IMR-90 (cell line): ENCODE data around the gene SCCPDH. TPM values are rescaled to one million over a fixed set of nuclear protein-coding genes. Genes with fewer than 3 reads are reported as not detected.
A peak's percentile ranks its signal among the peaks of the same experiment; 100 is the strongest.

Experiments
- ATAC-seq: fragments of 200-7000 bp; cut with Tn5 transposase; 2 replicates; pipeline ENCODE4 v1.9.1; 2020; ENCODE audit warnings: low read depth, mild to moderate bottlenecking, moderate library complexity
- BruUV-seq: library from RNA; stranded (reverse); fragments of 400-500 nt; replicated peaks from 2 replicates; lab custom pipeline; 2021; lab: Mats Ljungman, UMichigan
- CTCF ChIA-PET: fragments of 300-600 bp; formaldehyde crosslinking; extraction: SDS; loops from one replicate; lab custom pipeline; 2021; ENCODE audit warnings: antibody characterized with exemption; lab: Yijun Ruan, JAX
- POLR2A ChIA-PET: fragments of 300-600 bp; sonication (Branson Sonifier 250); formaldehyde crosslinking; loops from one replicate; lab custom pipeline; 2022; ENCODE audit warnings: antibody characterized with exemption; ENCODE audit not compliant: unreplicated experiment; lab: Charles Lee
- DNase-seq: peaks from one replicate; pipeline ENCODE4 v3.0.0; 2013
- H2AFZ ChIP-seq: replicated peaks from 2 replicates; pipeline ENCODE3; 2013; ENCODE audit warnings: low read length, mild to moderate bottlenecking; ENCODE audit not compliant: poor library complexity
- H2AK5ac ChIP-seq: 2 replicates; pipeline ENCODE4 v1.6.1; 2013; ENCODE audit warnings: low read depth, low read length, inconsistent platforms
- H2AK9ac ChIP-seq: replicated peaks from 2 replicates; pipeline ENCODE3; 2013; ENCODE audit warnings: mild to moderate bottlenecking, low read depth, low read length, moderate library complexity; ENCODE audit not compliant: poor library complexity
- H2BK120ac ChIP-seq: 2 replicates; pipeline ENCODE4 v1.6.1; 2013; ENCODE audit warnings: low read depth, low read length, inconsistent platforms
- H2BK15ac ChIP-seq: 3 replicates; pipeline ENCODE4 v1.6.1; 2013; ENCODE audit warnings: low read depth, low read length, inconsistent platforms
- H2BK20ac ChIP-seq: 2 replicates; pipeline ENCODE4 v1.6.1; 2013; ENCODE audit warnings: low read depth, mild to moderate bottlenecking, inconsistent platforms, low read length, moderate library complexity
- H2BK5ac ChIP-seq: 2 replicates; pipeline ENCODE4 v1.6.1; 2013; ENCODE audit warnings: mild to moderate bottlenecking, low read depth, low read length, inconsistent platforms; ENCODE audit not compliant: poor library complexity, severe bottlenecking
- H3K14ac ChIP-seq: replicated peaks from 2 replicates; pipeline ENCODE4 v1.6.1; 2013; ENCODE audit warnings: low read depth, low read length, inconsistent platforms
- H3K18ac ChIP-seq: 2 replicates; pipeline ENCODE4 v1.6.1; 2013; ENCODE audit warnings: low read depth, low read length, control low read depth
- H3K23ac ChIP-seq: 2 replicates; pipeline ENCODE4 v1.6.1; 2013; ENCODE audit warnings: low read depth, low read length, inconsistent platforms
- H3K27ac ChIP-seq: 2 replicates; pipeline ENCODE4 v1.5.1; 2013; ENCODE audit warnings: mild to moderate bottlenecking, control low read depth, low read length; ENCODE audit not compliant: insufficient read depth
- H3K27me3 ChIP-seq: 2 replicates; pipeline ENCODE4 v1.6.1; 2013; ENCODE audit warnings: low read length; ENCODE audit not compliant: control insufficient read depth, insufficient read depth
- H3K36me3 ChIP-seq: 2 replicates; pipeline ENCODE4 v1.6.1; 2013; ENCODE audit warnings: low read length, mixed read lengths; ENCODE audit not compliant: control insufficient read depth, insufficient read depth
- H3K4ac ChIP-seq: 2 replicates; pipeline ENCODE4 v1.6.1; 2013; ENCODE audit warnings: low read depth, low read length, inconsistent platforms
- H3K4me1 ChIP-seq: 2 replicates; pipeline ENCODE4 v1.6.1; 2013; ENCODE audit warnings: low read length, mixed read lengths; ENCODE audit not compliant: control insufficient read depth, insufficient read depth
- H3K4me2 ChIP-seq: 2 replicates; pipeline ENCODE4 v1.6.1; 2013; ENCODE audit warnings: low read depth, mild to moderate bottlenecking, control low read depth, low read length, moderate library complexity
- H3K4me3 ChIP-seq: 2 replicates; pipeline ENCODE4 v1.5.1; 2013; ENCODE audit warnings: low read depth, mild to moderate bottlenecking, control low read depth, low read length, moderate library complexity; ENCODE audit not compliant: insufficient read depth
- H3K56ac ChIP-seq: 2 replicates; pipeline ENCODE4 v1.6.1; 2013; ENCODE audit warnings: low read length, inconsistent platforms; ENCODE audit not compliant: insufficient read depth; ENCODE audit errors: extremely low read depth
- H3K79me1 ChIP-seq, 2 experiments: 2 replicates each; pipeline ENCODE4 v1.6.1; 2013; ENCODE audit warnings: low read length in 2 of 2, inconsistent platforms in 1 of 2, low read depth in 1 of 2
- H3K9ac ChIP-seq: 2 replicates; pipeline ENCODE4 v1.6.1; 2013; ENCODE audit warnings: low read depth, low read length, control low read depth
- H3K9me1 ChIP-seq: 2 replicates; pipeline ENCODE4 v1.6.1; 2013; ENCODE audit warnings: low read length, inconsistent platforms; ENCODE audit not compliant: insufficient read depth
- H3K9me3 ChIP-seq: 2 replicates; pipeline ENCODE4 v1.6.1; 2013; ENCODE audit warnings: low read length; ENCODE audit not compliant: control insufficient read depth, insufficient read depth
- H4K20me1 ChIP-seq: 2 replicates; pipeline ENCODE4 v1.6.1; 2013; ENCODE audit warnings: low read length, inconsistent platforms; ENCODE audit not compliant: insufficient read depth
- H4K5ac ChIP-seq: 2 replicates; pipeline ENCODE4 v1.6.1; 2013; ENCODE audit warnings: mild to moderate bottlenecking, low read depth, low read length, control low read depth
- H4K8ac ChIP-seq, 2 experiments: 2 replicates each; pipeline ENCODE4 v1.6.1; 2013; ENCODE audit warnings: low read depth in 2 of 2, low read length in 2 of 2, control low read depth in 1 of 2, inconsistent platforms in 1 of 2
- H4K91ac ChIP-seq: 2 replicates; pipeline ENCODE4 v1.6.1; 2013; ENCODE audit warnings: low read depth, low read length, inconsistent platforms; ENCODE audit not compliant: insufficient read depth
- CTCF ChIP-seq: conservative IDR thresholded peaks from 2 replicates; pipeline ENCODE4 v1.5.1; 2012; ENCODE audit warnings: mild to moderate bottlenecking, low read depth, low read length, improper control_type of control experiment
- USF2 ChIP-seq: fragments of 150-350 bp; IDR thresholded peaks from 2 replicates; pipeline ENCODE4 v1.6.1; 2017; ENCODE audit warnings: mild to moderate bottlenecking, antibody characterized with exemption, low read length, low read depth
- WGBS, 2 experiments: methylation state at CpG; one replicate each; pipeline versions ENCODE4 v1.1.5 to v1.1.7; 2013; ENCODE audit warnings: missing lambda C conversion rate in 2 of 2; ENCODE audit not compliant: insufficient read length in 1 of 2; ENCODE audit errors: extremely low coverage in 2 of 2; 5-methylcytosine and 5-hydroxymethylcytosine counted together
- dilution Hi-C: fragments of 300-500 bp; cut with HindIII; formaldehyde crosslinking; loops from one replicate; pipeline ENCODE4 v1.14.3; 2018; ENCODE audit warnings: low sequenced_read_pairs; ENCODE audit not compliant: unreplicated experiment
- in situ Hi-C: fragments of 300-500 bp; cut with MboI; formaldehyde crosslinking; loops from 3 replicates; pipeline ENCODE4 v1.14.3; 2019; ENCODE audit warnings: low sequenced_read_pairs, inconsistent platforms, mixed read lengths
- intact Hi-C: fragments of 100-400 bp; cut with micrococcal nuclease; formaldehyde crosslinking; loops from 2 replicates; pipeline ENCODE4 v1.10.0; 2022
- polyA plus RNA-seq, 3 experiments: library from polyadenylated mRNA; depleted of rRNA; stranded (reverse); fragments of >200 nt; gene quantifications; 2 replicates each; pipeline ENCODE4 v1.2.3, GENCODE V29; 2012; ENCODE audit warnings: low replicate concordance in 1 of 3
- total RNA-seq: library from RNA; depleted of rRNA; stranded (reverse); fragments of >200 nt; gene quantifications from 2 replicates; pipeline ENCODE4 v1.2.3, GENCODE V29; 2012

Gene SCCPDH
- total and polyA plus RNA-seq, 2 of the 4 experiments (the other 2 are of a cell fraction), result 26.9 to 37.8 TPM

- Histone ChIP-seq H3K9me1 (peaks cover 6% of the 10 kb centered on the region; the same call in 1 of the 2 replicates), H4K5ac (no peak overlapping the region), H3K36me3 (no peaks in the 10 kb centered on the region), H3K79me1 (no peaks in the 10 kb centered on the region), H3K56ac (no peak overlapping the region), H3K18ac (no peak overlapping the region), H2AK5ac (no peak overlapping the region), H3K27me3 (peaks cover 18% of the 10 kb centered on the region; the same call in 1 of the 2 replicates), H2BK5ac (no peak overlapping the region), H3K9me3 (no peaks in the 10 kb centered on the region), H3K14ac (no peak overlapping the region), H3K9ac (no peak overlapping the region), H2BK120ac (no peak overlapping the region), H4K20me1 (no peaks in the 10 kb centered on the region), H2AK9ac (no peak overlapping the region), H2BK15ac (no peak overlapping the region), H3K4me2 (no peak overlapping the region), H3K27ac (no peak overlapping the region), H3K4me3 (no peak overlapping the region), H2AFZ (no peak overlapping the region), H4K8ac (no peak overlapping the region), H4K91ac (no peak overlapping the region), H3K4me1 (peaks cover 6% of the 10 kb centered on the region; the same call in 1 of the 2 replicates), H3K23ac (no peak overlapping the region), H2BK20ac (no peak overlapping the region), H3K4ac (no peak overlapping the region)
- in situ Hi-C loops (no loop called here), intact Hi-C loops (no loop called here), dilution Hi-C loops (no loop called here)
- POLR2A ChIA-PET, result no interaction called here
- DNase-seq (peak; percentile 9), ATAC-seq (peak; percentile 36)
- WGBS, 2 experiments, result 68% methylated on average over 9 of the region's 27 CpGs; no CpG with 5 or more reads in 1 of the 2 experiments
- no peak for TF ChIP-seq CTCF
- peak; percentile 35; the same call in 1 of the 2 replicates for TF ChIP-seq USF2
- BruUV-seq, result no TSS peak
- CTCF ChIA-PET, result no interaction called here
Observed at GRCh38 chr1:246794828-246795671, 70.8 kb downstream of the SCCPDH start.
